ENCODE results near the gene APMAP.

Gene APMAP, protein sequence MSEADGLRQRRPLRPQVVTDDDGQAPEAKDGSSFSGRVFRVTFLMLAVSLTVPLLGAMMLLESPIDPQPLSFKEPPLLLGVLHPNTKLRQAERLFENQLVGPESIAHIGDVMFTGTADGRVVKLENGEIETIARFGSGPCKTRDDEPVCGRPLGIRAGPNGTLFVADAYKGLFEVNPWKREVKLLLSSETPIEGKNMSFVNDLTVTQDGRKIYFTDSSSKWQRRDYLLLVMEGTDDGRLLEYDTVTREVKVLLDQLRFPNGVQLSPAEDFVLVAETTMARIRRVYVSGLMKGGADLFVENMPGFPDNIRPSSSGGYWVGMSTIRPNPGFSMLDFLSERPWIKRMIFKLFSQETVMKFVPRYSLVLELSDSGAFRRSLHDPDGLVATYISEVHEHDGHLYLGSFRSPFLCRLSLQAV

DNA sequence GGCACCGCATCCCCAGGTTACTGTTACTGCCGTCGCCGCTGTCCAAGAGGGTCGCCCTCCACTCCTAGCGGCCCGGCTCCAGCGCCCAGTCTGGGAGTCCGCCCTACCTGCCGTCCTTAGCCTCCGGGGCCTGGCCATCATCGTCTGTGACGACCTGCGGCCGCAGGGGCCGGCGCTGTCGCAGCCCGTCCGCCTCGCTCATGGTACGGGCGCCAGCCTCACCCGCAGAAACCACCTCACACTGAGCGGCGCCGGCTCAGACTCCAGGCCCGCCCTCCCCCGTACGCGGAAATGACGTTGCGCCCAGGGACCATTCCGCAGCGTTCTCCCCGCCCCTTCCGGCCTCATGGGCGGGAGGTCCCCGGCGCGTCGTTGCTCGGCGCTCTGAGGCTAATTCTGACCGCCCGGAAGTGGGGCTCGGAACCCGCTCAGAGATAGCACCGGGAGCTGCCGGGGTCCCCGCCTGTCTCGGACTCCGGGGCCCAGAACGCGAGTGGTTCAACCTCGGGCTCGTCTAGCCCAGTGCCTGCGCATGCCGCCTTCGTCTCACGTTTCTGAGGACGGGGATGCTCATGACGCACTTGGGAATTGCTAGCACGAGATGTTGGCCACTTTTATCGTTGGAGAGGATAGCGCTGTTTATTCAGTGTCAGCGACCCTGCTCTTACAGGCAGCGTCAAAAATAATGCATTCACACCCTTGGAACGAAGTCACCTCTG lies at the start of gene APMAP:
Gene APMAP, minus strand, starts transcription at position 265 of the 719 bp plus-strand sequence. Its CDS starts 63 bp downstream, at position 202.
- DNase-seq, result peak; percentile 86

DNA sequence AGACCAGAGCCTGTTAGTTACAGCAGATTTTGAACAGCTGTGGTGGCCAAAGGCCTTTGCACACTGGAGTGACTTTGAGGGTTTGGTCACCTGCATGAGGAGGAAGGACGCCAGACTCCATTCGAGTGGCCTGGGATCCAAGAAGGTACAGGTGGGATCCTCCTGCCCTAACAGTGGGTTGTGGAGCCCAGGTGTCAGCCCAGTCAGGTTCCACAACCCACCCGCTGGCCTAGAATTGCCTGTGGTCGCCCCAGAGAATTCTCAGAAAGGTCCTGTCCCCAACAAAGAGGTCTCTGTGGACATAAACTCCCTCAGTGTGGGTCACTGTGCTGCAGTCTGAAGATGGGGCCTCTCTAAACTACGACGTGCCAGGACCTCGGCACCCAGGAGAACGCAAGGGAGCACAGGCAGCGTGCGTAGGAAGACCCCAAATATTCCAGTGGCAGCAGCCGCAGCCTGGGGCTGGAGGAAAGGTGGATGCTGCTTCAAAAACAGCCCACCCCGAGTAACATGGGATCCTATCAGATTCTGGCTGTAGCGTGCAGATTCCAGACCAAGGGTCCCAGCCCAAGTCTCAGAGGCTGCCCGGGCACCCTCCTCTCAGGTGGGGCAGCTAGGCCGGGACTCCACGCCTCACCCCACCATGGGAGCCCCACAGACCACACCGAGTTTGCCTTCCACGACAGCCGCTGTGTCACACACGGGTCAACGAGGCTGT lies 49.4 kb upstream of the APMAP start:
- DNase-seq, result no peak

DNA sequence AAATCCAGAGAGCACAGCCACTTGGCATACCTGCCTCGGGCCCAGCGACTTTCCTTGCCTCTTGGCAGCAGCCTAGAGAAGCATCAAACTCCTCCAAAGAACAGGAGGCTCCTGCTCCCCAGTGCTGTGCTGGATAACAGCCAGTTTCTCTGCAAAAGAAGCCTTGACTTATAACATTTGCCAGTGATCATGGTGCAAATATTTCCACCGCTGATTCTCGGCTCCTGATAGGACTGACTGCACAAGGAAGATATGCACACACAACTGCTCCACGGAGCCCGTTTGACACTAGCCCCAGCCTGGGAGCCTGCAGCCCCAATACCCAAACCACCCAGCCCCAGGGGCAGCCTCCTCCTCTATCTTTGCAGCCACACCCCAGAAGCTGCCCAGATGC lies 47.9 kb upstream of the APMAP start:
- no peak for DNase-seq

DNA sequence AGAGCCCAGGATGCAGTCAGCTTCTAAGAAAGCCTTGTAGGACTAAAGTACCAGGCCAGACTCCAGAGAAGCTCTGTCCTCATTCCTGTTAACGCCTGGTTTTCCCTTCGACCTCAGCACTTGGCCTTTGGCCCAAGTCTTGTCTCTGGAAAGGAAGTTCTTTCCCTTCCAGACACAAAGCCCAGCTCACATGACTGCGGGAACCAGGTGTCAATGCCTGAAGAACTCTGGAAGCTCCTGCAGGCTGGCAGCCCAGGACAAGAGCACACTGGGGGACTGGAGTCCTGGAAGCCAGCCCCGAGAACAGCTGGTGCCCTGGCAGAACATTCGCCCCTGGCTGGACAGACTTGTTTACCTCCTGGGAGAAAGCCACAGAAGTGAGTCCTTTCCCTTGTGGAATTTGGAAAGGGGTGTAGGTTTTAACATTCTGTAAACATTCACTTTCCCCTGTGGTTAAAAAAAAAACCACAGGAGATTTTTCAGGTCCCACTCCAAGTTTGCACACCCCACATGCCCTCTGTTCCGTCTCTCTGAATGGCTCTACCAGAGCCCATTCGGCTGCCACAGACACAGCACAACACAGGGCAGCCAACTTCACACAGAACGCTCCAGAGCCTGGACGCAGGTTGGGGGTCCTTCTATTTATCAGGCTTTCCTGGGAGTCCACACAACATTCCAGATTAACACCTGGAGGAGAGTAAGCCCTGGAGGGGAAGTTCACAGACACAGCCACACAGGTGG lies 47.3 kb upstream of the APMAP start:
- DNase-seq, result no peak

DNA sequence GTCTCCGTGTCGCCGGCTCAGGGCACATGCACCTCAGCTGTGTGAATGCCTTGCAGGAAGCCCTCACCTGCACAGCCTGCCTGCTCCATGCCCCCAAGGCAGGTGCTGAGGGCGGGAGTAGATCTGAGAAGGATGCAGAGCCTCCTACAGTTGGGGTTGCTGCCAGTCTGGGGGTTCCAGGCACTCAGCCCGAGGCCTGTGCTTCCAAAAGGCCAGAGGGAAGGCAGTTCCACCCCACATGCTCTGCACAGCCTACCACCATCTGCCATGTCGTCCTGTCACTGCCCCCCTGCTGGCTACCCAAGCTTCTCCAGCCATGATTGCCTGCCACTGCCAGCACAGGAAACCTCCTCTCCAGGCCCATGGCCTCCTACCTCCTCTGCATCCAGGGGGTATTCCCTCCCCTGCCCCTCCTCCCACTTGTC lies 46.1 kb upstream of the APMAP start:
- DNase-seq, result no peak

DNA sequence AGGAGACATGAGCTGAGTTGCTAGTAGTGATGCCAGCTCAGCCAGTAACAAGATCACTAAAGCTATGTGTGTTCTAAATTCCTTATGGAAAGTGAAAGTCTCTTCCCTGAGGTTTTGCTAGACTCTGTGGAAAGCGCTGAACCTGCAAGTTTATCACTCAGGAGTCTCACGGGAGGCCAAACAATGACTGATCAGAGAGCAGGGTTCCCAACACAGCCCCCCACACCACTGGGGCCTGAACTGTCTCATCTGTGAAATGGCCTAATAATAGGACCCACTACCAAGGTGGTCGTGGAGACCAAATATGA lies 45.5 kb upstream of the APMAP start:
- no peak for DNase-seq

DNA sequence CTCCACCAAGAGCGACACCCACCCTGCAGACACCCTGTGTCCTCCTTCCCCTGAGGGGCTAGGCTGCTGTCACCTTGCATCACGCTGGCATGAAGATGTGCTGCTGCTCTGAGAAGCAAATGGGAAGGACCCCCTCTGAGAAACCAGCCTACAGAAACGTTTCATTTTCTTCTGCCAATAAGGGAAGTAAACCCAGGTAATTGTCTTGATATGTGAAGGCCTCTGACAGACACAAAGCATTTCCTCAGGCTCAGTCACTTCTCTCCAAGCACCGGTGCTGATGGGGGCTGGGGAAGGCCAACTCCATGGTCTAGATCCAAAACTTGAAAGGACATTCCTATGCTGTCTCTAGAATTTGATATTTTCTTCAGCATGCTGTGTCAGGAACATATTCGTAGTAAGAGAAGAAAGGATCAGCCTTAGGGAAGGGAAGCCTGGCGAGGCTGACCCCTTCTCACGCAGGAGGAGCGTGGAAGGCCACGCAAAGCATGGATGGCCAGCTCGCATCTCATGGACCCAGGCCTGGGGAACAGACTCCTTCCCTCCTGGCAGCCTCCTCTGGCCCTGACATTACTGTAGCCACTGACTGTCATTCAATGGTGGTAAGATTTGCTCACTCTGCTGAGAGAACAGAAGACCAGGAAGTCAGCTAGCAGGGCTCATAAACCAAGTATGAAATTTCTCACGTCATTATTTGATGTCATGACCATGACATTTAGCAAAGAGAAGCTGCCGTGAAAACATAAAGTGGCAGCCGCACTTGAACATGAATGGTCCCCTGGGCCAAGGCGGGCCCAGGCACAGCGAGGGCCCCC lies 44.9 kb upstream of the APMAP start:
- DNase-seq, result no peak

DNA sequence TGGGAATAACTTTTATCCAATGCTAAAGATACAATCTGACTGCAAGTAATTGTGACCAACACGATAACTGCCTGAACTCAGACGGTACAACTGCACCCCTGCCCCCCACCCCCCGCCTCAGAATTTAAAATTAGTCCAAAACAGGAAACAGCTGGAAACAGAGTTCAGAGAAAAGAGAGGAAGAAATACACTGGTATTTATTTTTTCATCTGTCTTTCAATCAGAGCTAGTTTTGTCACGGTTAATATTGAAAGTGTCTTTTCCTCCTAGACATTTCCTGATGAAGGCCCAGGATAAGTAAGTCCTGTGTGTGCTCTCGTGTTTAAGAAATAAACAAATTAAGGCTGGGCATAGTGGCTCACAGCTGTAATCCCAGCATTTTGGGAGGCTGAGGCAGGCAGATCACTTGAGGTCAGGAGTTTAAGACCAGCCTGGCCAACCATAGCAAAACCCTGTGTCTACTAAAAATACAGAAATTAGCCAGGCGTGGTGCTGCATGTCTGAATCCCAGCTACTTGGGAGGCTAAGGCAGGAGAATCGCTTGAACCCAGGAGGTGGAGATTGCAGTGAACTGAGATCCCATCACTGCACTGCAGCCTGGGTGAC lies 43.9 kb upstream of the APMAP start:
- DNase-seq, result no peak

DNA sequence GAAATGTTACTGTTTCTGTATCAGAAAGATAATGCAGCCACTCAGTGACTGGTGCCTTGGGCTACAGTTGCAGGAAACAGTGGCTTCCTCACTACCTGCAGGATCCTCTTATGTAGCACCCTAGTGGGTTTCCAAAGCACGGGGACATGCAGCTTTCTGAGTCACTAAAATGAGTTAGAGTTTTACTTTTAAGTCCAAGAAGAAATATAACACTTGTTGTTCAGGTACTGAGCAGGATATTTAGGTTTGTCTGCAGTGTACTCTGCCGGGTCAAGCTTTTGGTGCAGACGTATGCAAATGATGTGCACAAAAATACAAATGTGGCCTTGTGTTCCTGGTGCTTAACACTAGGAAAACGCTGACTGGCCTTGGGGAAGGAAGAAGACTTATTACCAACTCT lies 43.4 kb upstream of the APMAP start:
- no peak for DNase-seq

DNA sequence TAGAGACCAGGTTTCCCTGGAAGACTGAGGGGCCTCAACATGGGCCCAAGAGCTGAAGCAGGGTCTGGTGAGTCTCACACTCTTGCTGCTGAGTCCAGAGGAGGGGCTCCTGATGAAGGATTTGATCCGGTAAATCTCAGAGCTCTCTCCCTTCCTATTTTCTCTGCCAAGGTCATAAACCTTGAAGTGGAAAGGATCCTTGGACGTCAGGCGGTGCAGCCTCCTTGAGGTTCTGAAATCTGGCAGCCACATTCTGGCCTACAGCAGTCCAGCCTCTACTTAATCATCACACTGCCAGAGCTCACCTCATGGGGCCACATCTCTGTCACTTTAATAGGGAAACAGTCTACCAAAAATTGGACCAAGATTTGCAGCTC lies 41.4 kb upstream of the APMAP start:
- no peak for DNase-seq

DNA sequence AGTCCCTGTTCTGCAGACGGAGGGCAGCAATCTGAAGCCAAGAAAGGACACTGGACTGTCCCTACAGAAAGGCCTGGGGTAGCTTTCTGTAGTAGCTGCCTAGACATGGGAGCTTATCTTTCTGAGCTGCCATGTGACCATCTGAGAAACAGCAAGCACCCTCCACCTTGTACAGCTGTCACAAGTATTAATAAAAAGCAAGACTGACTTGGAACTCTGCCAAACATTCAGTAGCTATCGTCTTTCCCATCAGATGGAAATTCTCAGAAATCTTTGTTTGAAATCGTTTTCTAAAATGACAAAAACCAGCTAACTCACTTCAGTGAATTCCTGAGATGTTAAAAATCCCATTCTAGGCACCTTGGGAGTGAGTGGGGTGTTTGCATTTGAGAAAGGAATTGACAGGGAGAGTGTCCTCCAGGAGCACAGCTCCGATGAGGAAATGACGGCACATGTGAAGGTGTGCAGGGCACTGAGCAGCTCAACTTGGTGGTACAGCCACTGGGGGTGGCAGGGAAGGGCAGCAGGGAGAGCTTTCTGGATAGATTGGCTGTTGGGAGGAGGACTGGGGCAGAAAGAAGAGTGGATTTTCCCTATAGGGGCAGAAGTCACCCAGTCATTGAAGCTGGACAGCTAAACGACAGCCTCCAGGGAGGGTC lies 40.8 kb upstream of the APMAP start:
- DNase-seq, result peak; percentile 76

DNA sequence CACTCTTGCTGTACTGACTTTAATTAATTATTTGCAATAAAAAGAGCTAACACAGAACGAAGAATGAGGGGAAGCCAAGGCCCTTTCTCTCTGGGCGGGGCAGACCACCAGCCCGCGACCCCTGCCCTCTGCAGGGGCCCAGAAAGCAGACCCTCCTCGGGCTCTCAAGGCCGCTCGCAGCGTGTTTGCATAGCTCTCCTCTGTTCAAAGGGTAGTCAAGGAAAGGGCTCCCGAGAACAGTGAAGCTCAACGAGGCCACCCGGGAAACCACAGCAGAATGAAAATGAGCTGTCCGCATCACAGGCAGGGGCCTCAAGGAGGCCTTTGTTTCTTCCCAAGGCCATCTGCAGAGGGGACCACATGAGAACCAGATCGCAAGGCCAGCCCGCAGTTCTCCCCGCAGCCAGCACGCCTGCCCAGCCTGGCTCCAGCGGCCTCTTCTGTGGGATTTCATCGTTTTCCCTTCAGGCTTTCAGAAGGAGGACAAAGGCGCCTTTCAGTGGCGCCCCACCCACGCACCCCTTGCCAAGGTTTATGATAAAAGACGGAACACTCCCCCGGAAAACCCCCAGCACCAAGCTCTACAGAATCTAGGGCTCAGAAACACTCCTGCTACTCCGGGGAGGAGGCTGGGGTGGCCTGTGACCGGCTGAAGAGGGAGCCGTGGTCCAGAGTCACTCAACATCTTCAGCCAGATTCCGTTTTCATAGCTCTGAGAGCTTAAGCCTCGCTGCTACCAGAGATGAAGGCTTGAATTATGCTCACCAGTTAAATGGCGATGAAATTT lies 40.1 kb upstream of the APMAP start:
- DNase-seq, result no peak

DNA sequence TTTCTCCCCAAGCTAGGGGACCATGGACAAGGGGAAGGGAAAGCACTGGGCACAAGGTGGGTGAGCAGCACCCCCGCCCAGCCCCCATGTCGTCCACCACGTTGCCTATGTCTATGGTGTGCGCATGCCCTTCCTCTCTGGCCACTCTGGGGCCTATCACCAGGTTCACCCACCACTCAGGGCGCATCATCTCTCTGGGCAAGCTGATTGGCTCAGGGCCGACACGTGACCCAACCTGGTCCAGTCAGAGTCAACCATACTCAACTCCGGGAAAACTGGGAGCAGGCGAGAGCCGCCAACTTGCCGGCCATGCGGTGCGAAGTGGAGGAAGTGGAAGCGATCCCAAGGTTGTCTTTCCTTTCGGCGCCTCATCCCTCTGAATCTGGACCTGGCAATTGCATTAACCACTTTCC lies 39.5 kb upstream of the APMAP start:
- DNase-seq, result no peak

DNA sequence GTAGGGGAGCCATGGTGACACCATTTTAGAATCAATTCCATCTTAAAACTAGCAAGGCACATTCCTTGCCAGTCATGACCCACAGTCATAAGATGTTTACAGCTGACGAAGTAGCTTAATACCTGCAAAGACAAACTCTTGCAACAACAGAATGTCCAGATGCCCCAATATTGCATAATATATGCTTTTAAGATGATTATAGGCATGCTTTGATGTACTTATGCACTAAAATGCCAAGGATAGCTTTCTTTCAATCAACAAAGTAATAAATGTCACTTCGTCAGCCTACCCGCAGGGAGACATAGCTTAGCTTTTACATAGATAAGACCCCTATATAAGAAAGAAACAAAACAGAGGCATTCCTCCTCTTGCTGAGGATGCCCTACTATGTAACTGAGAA lies 38.7 kb upstream of the APMAP start:
- DNase-seq, result no peak

DNA sequence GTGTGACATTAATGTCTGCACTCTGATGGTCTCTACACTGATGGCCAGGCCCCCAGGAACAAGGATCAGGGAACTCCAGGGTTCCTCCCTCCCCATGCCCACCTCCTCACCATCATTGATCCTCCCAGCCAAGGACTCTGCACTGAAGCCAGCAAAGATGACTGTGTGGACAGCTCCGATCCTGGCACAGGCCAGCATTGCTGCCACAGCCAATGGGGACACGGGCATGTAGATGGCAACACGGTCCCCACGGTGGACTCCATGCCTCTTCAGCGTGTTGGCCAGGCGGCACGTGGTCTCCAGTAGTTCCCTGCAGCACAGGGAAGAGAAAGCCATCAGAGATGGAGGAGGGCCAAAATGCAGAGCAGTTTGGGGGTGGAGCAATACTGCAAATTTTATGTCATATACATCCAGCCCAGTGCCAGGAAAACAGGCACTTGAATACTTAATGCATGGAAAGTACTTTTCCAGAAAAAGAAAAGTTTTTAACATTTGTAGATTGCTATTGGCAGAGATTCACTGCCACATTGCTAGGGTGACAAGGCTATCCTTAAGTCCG lies 38.2 kb upstream of the APMAP start:
- no peak for DNase-seq

DNA sequence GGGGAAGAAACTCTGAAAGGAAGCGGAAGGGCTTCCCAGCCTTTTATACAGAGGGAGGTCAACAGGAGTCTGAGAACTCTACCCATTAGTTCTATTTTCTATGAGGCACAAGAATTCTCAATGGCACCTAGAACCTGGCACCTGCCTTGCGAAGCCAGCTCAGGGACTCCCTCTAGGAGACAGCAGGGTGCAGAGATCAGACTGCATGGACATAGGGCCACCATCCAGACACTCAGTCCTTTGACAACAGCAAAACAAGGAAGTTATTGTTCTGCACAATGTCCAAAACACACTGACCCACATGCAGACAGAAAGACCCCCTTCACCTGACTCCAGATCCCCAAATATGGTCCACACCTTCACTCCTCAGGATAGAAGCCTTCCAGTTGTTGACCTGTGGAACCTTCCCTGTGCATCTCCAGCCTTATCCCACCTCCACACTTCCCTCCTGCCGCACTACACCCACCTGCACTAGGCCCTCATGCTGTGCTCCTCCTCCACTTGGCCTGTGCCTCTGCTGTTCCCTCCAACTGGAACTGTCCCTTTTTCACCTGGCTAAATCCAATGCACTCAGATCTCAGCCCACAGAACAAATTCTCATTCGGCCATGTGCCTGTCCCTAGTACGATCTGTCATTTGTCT lies 37.6 kb upstream of the APMAP start:
- no peak for DNase-seq

DNA sequence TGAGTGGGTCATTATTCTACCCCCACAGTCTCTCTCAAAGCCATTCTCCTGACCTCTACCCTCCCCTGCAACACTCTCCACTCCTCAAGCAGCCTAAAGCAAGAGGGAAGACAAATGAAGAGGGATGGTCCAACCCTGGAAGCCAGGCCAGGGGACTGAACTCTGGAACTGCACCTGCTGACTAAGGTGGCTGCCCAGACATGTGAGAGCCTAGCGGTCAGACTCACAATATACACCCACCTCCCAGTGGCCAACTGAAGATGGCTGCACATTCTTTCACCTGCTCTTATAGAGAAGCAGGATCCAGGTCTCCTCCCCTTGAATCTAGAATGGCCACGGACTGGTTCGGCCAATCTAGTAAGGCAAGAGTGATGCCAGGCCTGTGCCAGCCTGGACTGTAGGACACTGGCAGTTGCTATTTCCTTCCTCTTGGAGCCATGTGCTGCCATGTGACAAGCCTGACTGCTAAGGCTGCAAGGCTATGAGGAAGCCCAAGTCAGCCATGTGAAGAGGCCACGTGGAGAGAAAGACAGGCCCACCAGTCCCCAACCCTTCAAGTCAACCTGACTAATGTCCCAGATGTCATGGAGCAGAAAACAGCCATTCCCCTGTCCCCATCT lies 33.5 kb upstream of the APMAP start:
- no peak for DNase-seq

DNA sequence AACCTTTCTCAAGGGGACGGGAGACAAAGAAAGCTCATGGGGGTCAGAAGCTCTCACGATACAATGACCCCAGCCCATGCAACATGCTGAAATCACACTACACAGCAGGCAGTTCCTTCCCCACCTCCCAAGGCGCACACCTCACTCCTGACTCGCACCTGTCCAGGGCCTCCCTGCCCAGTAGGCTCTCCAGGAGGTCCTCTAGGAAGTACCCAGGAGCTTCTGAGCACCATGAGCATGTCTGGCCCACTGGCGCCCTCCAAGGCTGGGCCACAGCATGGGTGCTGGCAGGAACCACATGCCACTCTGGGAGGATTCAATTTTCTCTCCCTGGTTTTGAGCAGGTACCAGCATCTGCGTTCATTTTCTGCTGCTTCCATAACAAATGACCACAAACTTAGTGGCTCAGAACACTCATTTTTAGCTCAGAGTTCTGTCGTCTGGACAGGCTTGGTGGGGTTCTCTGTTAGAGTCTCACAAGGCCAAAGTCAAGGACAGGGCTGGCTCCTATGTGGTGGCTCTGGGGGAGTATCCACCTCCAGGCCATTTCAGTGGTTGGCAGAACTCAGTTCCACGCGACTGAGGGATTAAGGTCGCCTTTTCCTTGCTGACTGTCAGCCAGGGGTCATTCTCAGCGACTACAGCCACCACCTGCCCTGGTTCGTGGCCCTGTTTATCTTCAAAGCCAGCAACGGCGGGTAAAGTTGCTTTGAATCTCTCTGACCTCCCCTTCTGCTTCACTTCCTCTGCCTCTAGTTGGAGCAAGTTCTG lies 32.7 kb upstream of the APMAP start:
- DNase-seq, result no peak

Data from NCI-H524 treated with DMSO at 0.1 percent for 48 hours (cell line).